IMR-90 (cell line): ENCODE results near the gene NRXN2. TPM values are rescaled to one million over a fixed set of nuclear protein-coding genes. Genes with fewer than 3 reads are reported as not detected.

ENCODE experiments used
- ATAC-seq: fragments of 200-7000 bp; cut with Tn5 transposase; 2 replicates; pipeline ENCODE4 v1.9.1; 2020; ENCODE audit warnings: low read depth, mild to moderate bottlenecking, moderate library complexity
- BruUV-seq: library from RNA; stranded (reverse); fragments of 400-500 nt; replicated peaks from 2 replicates; lab custom pipeline; 2021; lab: Mats Ljungman, UMichigan
- CTCF ChIA-PET: fragments of 300-600 bp; formaldehyde crosslinking; extraction: SDS; loops from one replicate; lab custom pipeline; 2021; ENCODE audit warnings: antibody characterized with exemption; lab: Yijun Ruan, JAX
- POLR2A ChIA-PET: fragments of 300-600 bp; sonication (Branson Sonifier 250); formaldehyde crosslinking; loops from one replicate; lab custom pipeline; 2022; ENCODE audit warnings: antibody characterized with exemption; ENCODE audit not compliant: unreplicated experiment; lab: Charles Lee
- DNase-seq: peaks from one replicate; pipeline ENCODE4 v3.0.0; 2013
- H2AFZ ChIP-seq: replicated peaks from 2 replicates; pipeline ENCODE3; 2013; ENCODE audit warnings: low read length, mild to moderate bottlenecking; ENCODE audit not compliant: poor library complexity
- H2AK5ac ChIP-seq: 2 replicates; pipeline ENCODE4 v1.6.1; 2013; ENCODE audit warnings: low read depth, low read length, inconsistent platforms
- H2AK9ac ChIP-seq: replicated peaks from 2 replicates; pipeline ENCODE3; 2013; ENCODE audit warnings: mild to moderate bottlenecking, low read depth, low read length, moderate library complexity; ENCODE audit not compliant: poor library complexity
- H2BK120ac ChIP-seq: 2 replicates; pipeline ENCODE4 v1.6.1; 2013; ENCODE audit warnings: low read depth, low read length, inconsistent platforms
- H2BK15ac ChIP-seq: 3 replicates; pipeline ENCODE4 v1.6.1; 2013; ENCODE audit warnings: low read depth, low read length, inconsistent platforms
- H2BK20ac ChIP-seq: 2 replicates; pipeline ENCODE4 v1.6.1; 2013; ENCODE audit warnings: low read depth, mild to moderate bottlenecking, inconsistent platforms, low read length, moderate library complexity
- H2BK5ac ChIP-seq: 2 replicates; pipeline ENCODE4 v1.6.1; 2013; ENCODE audit warnings: mild to moderate bottlenecking, low read depth, low read length, inconsistent platforms; ENCODE audit not compliant: poor library complexity, severe bottlenecking
- H3K14ac ChIP-seq: replicated peaks from 2 replicates; pipeline ENCODE4 v1.6.1; 2013; ENCODE audit warnings: low read depth, low read length, inconsistent platforms
- H3K18ac ChIP-seq: 2 replicates; pipeline ENCODE4 v1.6.1; 2013; ENCODE audit warnings: low read depth, low read length, control low read depth
- H3K23ac ChIP-seq: 2 replicates; pipeline ENCODE4 v1.6.1; 2013; ENCODE audit warnings: low read depth, low read length, inconsistent platforms
- H3K27ac ChIP-seq: 2 replicates; pipeline ENCODE4 v1.5.1; 2013; ENCODE audit warnings: mild to moderate bottlenecking, control low read depth, low read length; ENCODE audit not compliant: insufficient read depth
- H3K27me3 ChIP-seq: 2 replicates; pipeline ENCODE4 v1.6.1; 2013; ENCODE audit warnings: low read length; ENCODE audit not compliant: control insufficient read depth, insufficient read depth
- H3K36me3 ChIP-seq: 2 replicates; pipeline ENCODE4 v1.6.1; 2013; ENCODE audit warnings: low read length, mixed read lengths; ENCODE audit not compliant: control insufficient read depth, insufficient read depth
- H3K4ac ChIP-seq: 2 replicates; pipeline ENCODE4 v1.6.1; 2013; ENCODE audit warnings: low read depth, low read length, inconsistent platforms
- H3K4me1 ChIP-seq: 2 replicates; pipeline ENCODE4 v1.6.1; 2013; ENCODE audit warnings: low read length, mixed read lengths; ENCODE audit not compliant: control insufficient read depth, insufficient read depth
- H3K4me2 ChIP-seq: 2 replicates; pipeline ENCODE4 v1.6.1; 2013; ENCODE audit warnings: low read depth, mild to moderate bottlenecking, control low read depth, low read length, moderate library complexity
- H3K4me3 ChIP-seq: 2 replicates; pipeline ENCODE4 v1.5.1; 2013; ENCODE audit warnings: low read depth, mild to moderate bottlenecking, control low read depth, low read length, moderate library complexity; ENCODE audit not compliant: insufficient read depth
- H3K56ac ChIP-seq: 2 replicates; pipeline ENCODE4 v1.6.1; 2013; ENCODE audit warnings: low read length, inconsistent platforms; ENCODE audit not compliant: insufficient read depth; ENCODE audit errors: extremely low read depth
- H3K79me1 ChIP-seq, 2 experiments: 2 replicates each; pipeline ENCODE4 v1.6.1; 2013; ENCODE audit warnings: low read length in 2 of 2, inconsistent platforms in 1 of 2, low read depth in 1 of 2
- H3K9ac ChIP-seq: 2 replicates; pipeline ENCODE4 v1.6.1; 2013; ENCODE audit warnings: low read depth, low read length, control low read depth
- H3K9me1 ChIP-seq: 2 replicates; pipeline ENCODE4 v1.6.1; 2013; ENCODE audit warnings: low read length, inconsistent platforms; ENCODE audit not compliant: insufficient read depth
- H3K9me3 ChIP-seq: 2 replicates; pipeline ENCODE4 v1.6.1; 2013; ENCODE audit warnings: low read length; ENCODE audit not compliant: control insufficient read depth, insufficient read depth
- H4K20me1 ChIP-seq: 2 replicates; pipeline ENCODE4 v1.6.1; 2013; ENCODE audit warnings: low read length, inconsistent platforms; ENCODE audit not compliant: insufficient read depth
- H4K5ac ChIP-seq: 2 replicates; pipeline ENCODE4 v1.6.1; 2013; ENCODE audit warnings: mild to moderate bottlenecking, low read depth, low read length, control low read depth
- H4K8ac ChIP-seq, 2 experiments: 2 replicates each; pipeline ENCODE4 v1.6.1; 2013; ENCODE audit warnings: low read depth in 2 of 2, low read length in 2 of 2, control low read depth in 1 of 2, inconsistent platforms in 1 of 2
- H4K91ac ChIP-seq: 2 replicates; pipeline ENCODE4 v1.6.1; 2013; ENCODE audit warnings: low read depth, low read length, inconsistent platforms; ENCODE audit not compliant: insufficient read depth
- BHLHE40 ChIP-seq: fragments of 150-350 bp; IDR thresholded peaks from 2 replicates; pipeline ENCODE4 v1.6.1; 2016; ENCODE audit warnings: mild to moderate bottlenecking, low read depth, low read length
- CEBPB ChIP-seq: IDR thresholded peaks from 2 replicates; pipeline ENCODE4 v1.6.1; 2012; ENCODE audit warnings: low read depth, low read length, improper control_type of control experiment
- CHD1 ChIP-seq: IDR thresholded peaks from 2 replicates; pipeline ENCODE4 v1.6.1; 2012; ENCODE audit warnings: low read depth, low read length, improper control_type of control experiment
- FOS ChIP-seq: fragments of 150-350 bp; IDR thresholded peaks from 2 replicates; pipeline ENCODE4 v1.6.1; 2016; ENCODE audit warnings: low read depth, low read length
- MAFK ChIP-seq: IDR thresholded peaks from 2 replicates; pipeline ENCODE4 v1.6.1; 2012; ENCODE audit warnings: low read depth, low read length, improper control_type of control experiment
- MAZ ChIP-seq: IDR thresholded peaks from 2 replicates; pipeline ENCODE4 v1.6.1; 2012; ENCODE audit warnings: low read depth, mild to moderate bottlenecking, low read length, improper control_type of control experiment, moderate library complexity, borderline replicate concordance
- MXI1 ChIP-seq: IDR thresholded peaks from 2 replicates; pipeline ENCODE4 v1.6.1; 2012; ENCODE audit warnings: low read depth, mild to moderate bottlenecking, low read length, moderate library complexity, borderline replicate concordance
- NFE2L2 ChIP-seq: fragments of 150-350 bp; IDR thresholded peaks from 2 replicates; pipeline ENCODE4 v1.6.1; 2016; ENCODE audit warnings: low read depth, mild to moderate bottlenecking, low read length
- POLR2A ChIP-seq: IDR thresholded peaks from 2 replicates; pipeline ENCODE4 v1.6.1; 2012; ENCODE audit warnings: mild to moderate bottlenecking, low read depth, low read length
- RAD21 ChIP-seq: IDR thresholded peaks from 2 replicates; pipeline ENCODE4 v1.6.1; 2012; ENCODE audit warnings: low read length, improper control_type of control experiment
- RCOR1 ChIP-seq: IDR thresholded peaks from 2 replicates; pipeline ENCODE4 v1.6.1; 2012; ENCODE audit warnings: mild to moderate bottlenecking, low read length, improper control_type of control experiment; ENCODE audit not compliant: insufficient replicate concordance
- RFX5 ChIP-seq: IDR thresholded peaks from 2 replicates; pipeline ENCODE4 v1.8.0; 2012; ENCODE audit warnings: low read depth, mild to moderate bottlenecking, low read length, moderate library complexity
- SMC3 ChIP-seq: fragments of 150-350 bp; IDR thresholded peaks from 2 replicates; pipeline ENCODE4 v1.6.1; 2016; ENCODE audit warnings: low read depth, mild to moderate bottlenecking, antibody characterized with exemption, low read length, moderate library complexity
- WGBS, 2 experiments: methylation state at CpG; one replicate each; pipeline versions ENCODE4 v1.1.5 to v1.1.7; 2013; ENCODE audit warnings: missing lambda C conversion rate in 2 of 2; ENCODE audit not compliant: insufficient read length in 1 of 2; ENCODE audit errors: extremely low coverage in 2 of 2; 5-methylcytosine and 5-hydroxymethylcytosine counted together
- dilution Hi-C: fragments of 300-500 bp; cut with HindIII; formaldehyde crosslinking; loops from one replicate; pipeline ENCODE4 v1.14.3; 2018; ENCODE audit warnings: low sequenced_read_pairs; ENCODE audit not compliant: unreplicated experiment
- in situ Hi-C: fragments of 300-500 bp; cut with MboI; formaldehyde crosslinking; loops from 3 replicates; pipeline ENCODE4 v1.14.3; 2019; ENCODE audit warnings: low sequenced_read_pairs, inconsistent platforms, mixed read lengths
- intact Hi-C: fragments of 100-400 bp; cut with micrococcal nuclease; formaldehyde crosslinking; loops from 2 replicates; pipeline ENCODE4 v1.10.0; 2022
- polyA plus RNA-seq, 3 experiments: library from polyadenylated mRNA; depleted of rRNA; stranded (reverse); fragments of >200 nt; gene quantifications; 2 replicates each; pipeline ENCODE4 v1.2.3, GENCODE V29; 2012; ENCODE audit warnings: low replicate concordance in 1 of 3
- total RNA-seq: library from RNA; depleted of rRNA; stranded (reverse); fragments of >200 nt; gene quantifications from 2 replicates; pipeline ENCODE4 v1.2.3, GENCODE V29; 2012
- TF ChIP-seq, protein P1 (sequence below): conservative IDR thresholded peaks from 2 replicates; pipeline ENCODE4 v1.5.1; 2012; ENCODE audit warnings: mild to moderate bottlenecking, low read depth, low read length, improper control_type of control experiment
- TF ChIP-seq, protein P2 (sequence below): fragments of 150-350 bp; IDR thresholded peaks from 2 replicates; pipeline ENCODE4 v1.6.1; 2017; ENCODE audit warnings: mild to moderate bottlenecking, antibody characterized with exemption, low read length, low read depth
- TF ChIP-seq, protein P3 (sequence below): fragments of 150-350 bp; IDR thresholded peaks from 2 replicates; pipeline ENCODE4 v1.6.1; 2016; ENCODE audit warnings: low read depth, mild to moderate bottlenecking, low read length, moderate library complexity, borderline replicate concordance

Gene NRXN2
- total and polyA plus RNA-seq, 2 of the 4 experiments (the other 2 are of a cell fraction), result 0.18 to 0.22 TPM

DNA sequence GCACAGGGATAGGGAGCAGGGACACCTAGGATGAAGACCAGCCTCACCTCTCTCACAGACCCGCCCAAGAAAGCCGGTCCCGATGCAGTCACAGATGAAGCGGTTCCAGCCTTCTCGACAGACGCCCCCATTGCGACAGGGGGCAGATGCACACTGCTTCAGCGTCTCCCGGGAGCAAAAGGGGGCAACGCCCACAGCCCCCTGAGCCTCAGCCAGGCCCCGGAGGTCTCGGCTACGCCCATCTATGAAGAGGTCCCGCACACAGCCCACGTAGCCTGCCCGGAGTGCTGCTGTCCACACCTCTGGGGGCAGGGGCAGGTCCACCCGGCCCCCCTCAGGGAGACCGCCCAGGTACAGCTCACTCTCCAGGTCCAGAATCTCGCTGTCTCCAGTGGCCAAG is 62.3 kb downstream of the NRXN2 start:
- H3K23ac ChIP-seq, result no peak overlapping the region
- no peak overlapping the region for H3K18ac ChIP-seq
- peak overlapping the region; percentile 87 for H2AK9ac ChIP-seq
- no peak overlapping the region for H3K4me3 ChIP-seq
- no peaks in the 10 kb centered on the region for H3K9me3 ChIP-seq
- H3K4ac ChIP-seq, result peak overlapping the region; percentile 64; the same call in 1 of the 2 replicates
- no peak overlapping the region for H3K4me2 ChIP-seq
- peak overlapping the region; percentile 68; the same call in 1 of the 2 replicates for H4K91ac ChIP-seq
- peak overlapping the region; percentile 80; the same call in 2 of the 3 replicates for H2BK15ac ChIP-seq
- H2BK20ac ChIP-seq, result peak overlapping the region; percentile 72
- CTCF ChIA-PET, result interaction anchor here (1.2 kb wide), 1 partner anchor 8 kb away, joined by 5 read pairs; no protein-coding TSS in a partner anchor
- TF ChIP-seq MAZ, result no peak
- no peak for TF ChIP-seq BHLHE40
- TF ChIP-seq RCOR1, result no peak
- no peak for TF ChIP-seq RAD21
- TF ChIP-seq, protein P1, sequence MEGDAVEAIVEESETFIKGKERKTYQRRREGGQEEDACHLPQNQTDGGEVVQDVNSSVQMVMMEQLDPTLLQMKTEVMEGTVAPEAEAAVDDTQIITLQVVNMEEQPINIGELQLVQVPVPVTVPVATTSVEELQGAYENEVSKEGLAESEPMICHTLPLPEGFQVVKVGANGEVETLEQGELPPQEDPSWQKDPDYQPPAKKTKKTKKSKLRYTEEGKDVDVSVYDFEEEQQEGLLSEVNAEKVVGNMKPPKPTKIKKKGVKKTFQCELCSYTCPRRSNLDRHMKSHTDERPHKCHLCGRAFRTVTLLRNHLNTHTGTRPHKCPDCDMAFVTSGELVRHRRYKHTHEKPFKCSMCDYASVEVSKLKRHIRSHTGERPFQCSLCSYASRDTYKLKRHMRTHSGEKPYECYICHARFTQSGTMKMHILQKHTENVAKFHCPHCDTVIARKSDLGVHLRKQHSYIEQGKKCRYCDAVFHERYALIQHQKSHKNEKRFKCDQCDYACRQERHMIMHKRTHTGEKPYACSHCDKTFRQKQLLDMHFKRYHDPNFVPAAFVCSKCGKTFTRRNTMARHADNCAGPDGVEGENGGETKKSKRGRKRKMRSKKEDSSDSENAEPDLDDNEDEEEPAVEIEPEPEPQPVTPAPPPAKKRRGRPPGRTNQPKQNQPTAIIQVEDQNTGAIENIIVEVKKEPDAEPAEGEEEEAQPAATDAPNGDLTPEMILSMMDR, result no peak
- no peak for TF ChIP-seq NFE2L2
- TF ChIP-seq, protein P2, sequence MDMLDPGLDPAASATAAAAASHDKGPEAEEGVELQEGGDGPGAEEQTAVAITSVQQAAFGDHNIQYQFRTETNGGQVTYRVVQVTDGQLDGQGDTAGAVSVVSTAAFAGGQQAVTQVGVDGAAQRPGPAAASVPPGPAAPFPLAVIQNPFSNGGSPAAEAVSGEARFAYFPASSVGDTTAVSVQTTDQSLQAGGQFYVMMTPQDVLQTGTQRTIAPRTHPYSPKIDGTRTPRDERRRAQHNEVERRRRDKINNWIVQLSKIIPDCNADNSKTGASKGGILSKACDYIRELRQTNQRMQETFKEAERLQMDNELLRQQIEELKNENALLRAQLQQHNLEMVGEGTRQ, result no peak
- TF ChIP-seq MAFK, result no peak
- TF ChIP-seq CEBPB, result no peak
- TF ChIP-seq MXI1, result no peak
- no peak for TF ChIP-seq POLR2A
- TF ChIP-seq CHD1, result no peak
- no peak for TF ChIP-seq SMC3
- TF ChIP-seq, protein P3, sequence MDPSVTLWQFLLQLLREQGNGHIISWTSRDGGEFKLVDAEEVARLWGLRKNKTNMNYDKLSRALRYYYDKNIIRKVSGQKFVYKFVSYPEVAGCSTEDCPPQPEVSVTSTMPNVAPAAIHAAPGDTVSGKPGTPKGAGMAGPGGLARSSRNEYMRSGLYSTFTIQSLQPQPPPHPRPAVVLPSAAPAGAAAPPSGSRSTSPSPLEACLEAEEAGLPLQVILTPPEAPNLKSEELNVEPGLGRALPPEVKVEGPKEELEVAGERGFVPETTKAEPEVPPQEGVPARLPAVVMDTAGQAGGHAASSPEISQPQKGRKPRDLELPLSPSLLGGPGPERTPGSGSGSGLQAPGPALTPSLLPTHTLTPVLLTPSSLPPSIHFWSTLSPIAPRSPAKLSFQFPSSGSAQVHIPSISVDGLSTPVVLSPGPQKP, result no peak
- TF ChIP-seq FOS, result no peak
- TF ChIP-seq RFX5, result no peak
- POLR2A ChIA-PET, result no interaction called here
- in situ Hi-C loops, result no loop called here
- no peak overlapping the region for H4K5ac ChIP-seq
- no peaks in the 10 kb centered on the region for H3K79me1 ChIP-seq
- H3K27ac ChIP-seq, result no peak overlapping the region
- DNase-seq (no peak), ATAC-seq (no peak)
- no TSS peak for BruUV-seq
- peak overlapping the region; percentile 80 for H2AFZ ChIP-seq
- H2AK5ac ChIP-seq, result peak overlapping the region; percentile 91
- H3K4me1 ChIP-seq, result peaks cover 13% of the 10 kb centered on the region
- 83% methylated on average over 12 of the region's 19 CpGs; no CpG with 5 or more reads in 1 of the 2 experiments for WGBS, 2 experiments
- dilution Hi-C loops, result no loop called here
- peaks cover under 1% of the 10 kb centered on the region for H3K27me3 ChIP-seq
- H4K20me1 ChIP-seq, result no peaks in the 10 kb centered on the region
- peaks cover 17% of the 10 kb centered on the region for H3K9me1 ChIP-seq
- H3K9ac ChIP-seq, result no peak overlapping the region
- peak overlapping the region; percentile 6 to 51; a peak in 2 of 4 replicates for H4K8ac ChIP-seq
- no peak overlapping the region for H3K56ac ChIP-seq
- H3K14ac ChIP-seq, result peak overlapping the region; percentile 65; the same call in 1 of the 2 replicates
- peak overlapping the region; percentile 74 for H2BK5ac ChIP-seq
- intact Hi-C loops, result no loop called here
- H2BK120ac ChIP-seq, result peak overlapping the region; percentile 84
- H3K36me3 ChIP-seq, result no peaks in the 10 kb centered on the region
